Heart left ventricle (tissue), 16 donors: Measurements from ENCODE around the gene STK11. TPM values are rescaled to one million over a fixed set of nuclear protein-coding genes. Genes with fewer than 3 reads are reported as not detected.

Source experiments
- ATAC-seq, 4 donors: fragments of 200-7000 bp; cut with Tn5 transposase; one replicate each; pipeline ENCODE4 v1.9.1; 2020 to 2022; ENCODE audit warnings: moderate library complexity in 4 of 4, mild to moderate bottlenecking in 3 of 4, moderate number of reproducible peaks in 1 of 4
- DNase-seq, 5 donors: peaks; one replicate each; pipeline ENCODE4 v3.0.0-alpha.2; 2020
- H3K27ac ChIP-seq, 12 donors: fragments of 200-600 bp; sonication (generic) in 4 of 12; one replicate each; pipeline versions ENCODE4 v1.5.0 to v1.8.0; 2016 to 2022; ENCODE audit warnings: mild to moderate bottlenecking in 2 of 12
- H3K27me3 ChIP-seq, 9 donors: fragments of 200-600 bp; sonication (generic) in 2 of 9; one replicate each; pipeline versions ENCODE4 v1.5.1 to v1.8.0; 2016 to 2022; ENCODE audit warnings: mild to moderate bottlenecking in 3 of 9
- H3K36me3 ChIP-seq, 9 donors: fragments of 200-600 bp; sonication (generic) in 2 of 9; one replicate each; pipeline versions ENCODE4 v1.5.0 to v1.8.0; 2018 to 2022; ENCODE audit warnings: mild to moderate bottlenecking in 2 of 9
- H3K4me1 ChIP-seq, 12 donors: fragments of 200-600 bp; sonication (generic) in 4 of 12; one replicate each; pipeline versions ENCODE4 v1.5.0 to v1.8.0; 2016 to 2022; ENCODE audit warnings: mild to moderate bottlenecking in 3 of 12
- H3K4me3 ChIP-seq, 12 donors: fragments of 200-600 bp; sonication (generic) in 4 of 12; one replicate each; pipeline versions ENCODE4 v1.5.0 to v1.8.0; 2017 to 2022; ENCODE audit warnings: mild to moderate bottlenecking in 9 of 12, moderate library complexity in 4 of 12
- H3K9me3 ChIP-seq, 12 donors: fragments of 200-600 bp; sonication (generic) in 4 of 12; one replicate each; pipeline versions ENCODE4 v1.5.0 to v1.8.0; 2016 to 2022; ENCODE audit warnings: mild to moderate bottlenecking in 1 of 12
- POLR2A ChIP-seq, 2 donors: fragments of 450-650 bp; IDR thresholded peaks; one replicate each; pipeline ENCODE4 v1.6.1; 2017; ENCODE audit warnings: antibody characterized with exemption in 2 of 2, mild to moderate bottlenecking in 2 of 2, moderate library complexity in 2 of 2
- whole genome bisulfite sequencing, 4 donors: extraction: QIAGEN DNeasy Blood & Tissue Kit in 2 of 4; methylation state at CpG; one replicate each; pipeline versions ENCODE4 v1.1.5 to v1.1.7; 2013 to 2018; 5-methylcytosine and 5-hydroxymethylcytosine counted together
- intact Hi-C, 10 donors: fragments of 100-400 bp; cut with DNase I; formaldehyde crosslinking; loops; one replicate each; pipeline versions ENCODE4 v1.11.1 to v1.14.2; 2022
- polyA plus RNA-seq, 2 donors: library from polyadenylated mRNA; stranded (reverse); fragments of 200-250 nt; gene quantifications; one replicate each; pipeline ENCODE4 v1.2.3, GENCODE V29; 2013
- total RNA-seq, 9 donors: library from RNA; depleted of rRNA in 2 of 9; stranded (reverse); fragments of >200 nt in 2 of 9; fragmentation: NEBNext Ultra II Directional in 3 of 9; extraction: Animal tissue kit (Norgen Biotek cat#: 25700) in 3 of 9; gene quantifications; one replicate each; pipeline versions ENCODE4 v1.1.0 to v1.2.4, GENCODE V29; 2016 to 2023
- TF ChIP-seq, protein P1 (sequence below), 12 donors: fragments of 200-600 bp; sonication (generic) in 4 of 12; IDR thresholded peaks; one replicate each; pipeline versions ENCODE4 v1.5.0 to v1.8.0; 2018 to 2022; ENCODE audit warnings: antibody characterized with exemption in 12 of 12, mild to moderate bottlenecking in 5 of 12
- donor health status: ischemic (EF 13 %, LVEDD 7.1; RV severe dilation, severe dysfunction).
- donor health status: healthy with polysubstance abuse.
- donor health status: DM: no; HTN: yes; CAD: no.
- donor health status: DM: no; HTN: no; CAD: no.
- donor health status: ischemic (EF 25% LVEDD 6.9; RV normal size, moderate dysfunction).
- donor health status: ischemic (EF 25% LVEDD 5.7; RV mildly dilated, moderate dysfunction).
- donor health status: healthy.
- donor health status: DM: yes; HTN: yes; CAD: no.
- donor health status: ischemic (EF 35%, LVEDD 5.7; RV mildly dilated, moderate dysfunction).
- donor health status: nonischemic (EF 11% LVEDD 7.7; RV severe dilation, severe dysfunction).
- donor health status: DM: yes; HTN: yes; CAD: no.
- donor health status: PGD.
- donor health status: ischemic (EF 29% LVEDD 5.4; RV normal size, mild dysfunction).
- donor health status: nonischemic (EF 23%, LVEDD 6.1; RV moderate dilation, normal function).

STK11 gene
- total and polyA plus RNA-seq, 11 donors = 44.7 to 92.0 (median 50.7) TPM

DNA sequence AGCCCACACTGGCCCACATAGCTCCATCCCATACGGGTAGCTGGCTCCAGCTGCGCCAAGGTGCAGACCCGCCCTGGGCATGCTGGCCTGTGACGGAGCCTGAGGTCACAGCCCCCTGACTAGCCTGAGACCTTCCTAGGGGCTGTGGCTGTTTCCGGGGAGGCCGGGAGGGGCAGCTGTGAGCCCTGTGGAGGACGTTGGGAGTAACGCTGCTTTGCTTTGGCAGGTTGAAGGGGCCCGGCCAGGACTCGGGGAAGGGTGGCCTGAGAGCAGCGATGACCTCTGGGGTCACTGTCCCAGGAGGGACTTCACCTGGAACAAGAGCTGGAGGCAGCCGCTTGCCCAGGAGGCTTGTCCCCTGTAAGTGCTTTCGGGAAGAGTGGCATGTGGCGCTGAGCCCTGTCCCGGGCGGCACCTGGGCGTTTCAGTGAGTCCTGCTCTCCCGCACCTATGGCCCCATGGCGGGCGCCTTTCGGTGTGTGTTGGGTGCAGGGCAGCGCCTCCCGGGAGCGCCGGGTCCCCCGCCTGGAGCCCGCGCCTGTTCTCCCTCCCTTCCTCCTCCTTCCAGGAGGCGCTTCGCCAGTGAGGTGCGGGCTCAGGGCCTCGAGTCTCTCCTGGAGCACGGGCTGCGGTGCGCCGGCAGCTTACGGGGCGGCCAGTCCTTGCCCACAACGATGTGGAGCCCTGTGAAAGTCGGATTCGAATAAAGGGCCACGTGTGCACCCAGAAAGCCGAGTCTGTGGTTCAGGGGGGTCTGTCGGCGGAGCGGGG lies 68.7 kb downstream of the STK11 start:
- Histone ChIP-seq H3K36me3 (peaks cover 2 to 75% (median 59%) of the 10 kb centered on the region in 9 donors), H3K27me3 (no peaks in the 10 kb centered on the region), H3K4me1 (peaks cover 8 to 71% (median 64%) of the 10 kb centered on the region in 12 donors), H3K4me3 (peak overlapping the region in 10 of 12 donors; percentile 58 to 98 (median 78)), H3K27ac (peak overlapping the region; percentile 86 to 100 (median 98)), H3K9me3 (no peaks in the 10 kb centered on the region)
- DNase-seq (peak in 1 of 5 donors; percentile 54), ATAC-seq (no peak)
- 71 to 81% (median 76%) methylated on average over 30 to 46 of the region's 46 CpGs for WGBS, 4 donors
- TF ChIP-seq, protein P1, sequence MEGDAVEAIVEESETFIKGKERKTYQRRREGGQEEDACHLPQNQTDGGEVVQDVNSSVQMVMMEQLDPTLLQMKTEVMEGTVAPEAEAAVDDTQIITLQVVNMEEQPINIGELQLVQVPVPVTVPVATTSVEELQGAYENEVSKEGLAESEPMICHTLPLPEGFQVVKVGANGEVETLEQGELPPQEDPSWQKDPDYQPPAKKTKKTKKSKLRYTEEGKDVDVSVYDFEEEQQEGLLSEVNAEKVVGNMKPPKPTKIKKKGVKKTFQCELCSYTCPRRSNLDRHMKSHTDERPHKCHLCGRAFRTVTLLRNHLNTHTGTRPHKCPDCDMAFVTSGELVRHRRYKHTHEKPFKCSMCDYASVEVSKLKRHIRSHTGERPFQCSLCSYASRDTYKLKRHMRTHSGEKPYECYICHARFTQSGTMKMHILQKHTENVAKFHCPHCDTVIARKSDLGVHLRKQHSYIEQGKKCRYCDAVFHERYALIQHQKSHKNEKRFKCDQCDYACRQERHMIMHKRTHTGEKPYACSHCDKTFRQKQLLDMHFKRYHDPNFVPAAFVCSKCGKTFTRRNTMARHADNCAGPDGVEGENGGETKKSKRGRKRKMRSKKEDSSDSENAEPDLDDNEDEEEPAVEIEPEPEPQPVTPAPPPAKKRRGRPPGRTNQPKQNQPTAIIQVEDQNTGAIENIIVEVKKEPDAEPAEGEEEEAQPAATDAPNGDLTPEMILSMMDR (IDR thresholded peaks at IDR 0.05) = no peak
- no peak for TF ChIP-seq POLR2A (IDR thresholded peaks at IDR 0.05)
- intact Hi-C loops = loop anchor here in 6 of 10 donors (5.0 to 10.0 kb wide), 7 partner anchors 81 to 781 kb away; partner anchors contain the start of genes DAZAP1 (in 2 of the 6), GAMT (in 2 of the 6), ADAMTSL5 (in 1 of the 6) and GPX4 (in 1 of the 6)

DNA sequence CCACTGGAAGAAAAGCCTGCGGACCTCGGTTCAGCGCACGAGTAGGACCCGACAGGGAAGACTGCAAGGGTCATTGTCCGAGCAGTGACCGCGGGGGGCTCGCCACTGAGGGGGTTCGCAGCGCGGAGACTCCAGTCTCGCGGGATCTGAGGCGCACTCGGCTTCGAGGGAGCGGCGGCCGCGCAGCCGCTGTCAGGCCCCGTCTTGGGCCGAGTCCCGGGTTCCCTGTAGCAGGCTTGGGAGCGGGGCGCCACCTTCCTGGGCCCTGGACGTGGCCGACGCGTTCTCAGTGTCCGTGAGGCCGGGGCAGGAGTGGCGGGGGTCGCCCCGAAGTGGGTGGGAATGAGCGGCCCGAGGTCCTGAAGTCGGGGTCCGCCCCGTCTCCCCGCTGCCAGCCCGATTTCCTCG lies 69.3 kb downstream of the STK11 start:
- peak in 3 of 5 donors; percentile 42 to 51 (median 44) for DNase-seq
- Histone ChIP-seq H3K27me3 (no peaks in the 10 kb centered on the region), H3K36me3 (peaks cover 2 to 81% (median 62%) of the 10 kb centered on the region in 9 donors), H3K27ac (peak overlapping the region; percentile 86 to 100 (median 98)), H3K4me1 (peaks cover 8 to 72% (median 64%) of the 10 kb centered on the region in 12 donors), H3K4me3 (peak overlapping the region; percentile 48 to 98 (median 73)), H3K9me3 (no peaks in the 10 kb centered on the region)
- ATAC-seq = peak in 2 of 4 donors; percentile 0 to 1
- intact Hi-C loops = loop anchor here in 7 of 10 donors (5.0 to 10.0 kb wide), 11 partner anchors 80 to 780 kb away; partner anchors contain the start of genes GAMT (in 3 of the 7), DAZAP1 (in 2 of the 7), NDUFS7 (in 2 of the 7) and ADAMTSL5 (in 1 of the 7)
- 22 to 35% (median 24%) methylated on average over 33 to 44 of the region's 44 CpGs for WGBS, 4 donors
- TF ChIP-seq, protein P1 (IDR thresholded peaks at IDR 0.05) = no peak
- no peak for TF ChIP-seq POLR2A (IDR thresholded peaks at IDR 0.05)

DNA sequence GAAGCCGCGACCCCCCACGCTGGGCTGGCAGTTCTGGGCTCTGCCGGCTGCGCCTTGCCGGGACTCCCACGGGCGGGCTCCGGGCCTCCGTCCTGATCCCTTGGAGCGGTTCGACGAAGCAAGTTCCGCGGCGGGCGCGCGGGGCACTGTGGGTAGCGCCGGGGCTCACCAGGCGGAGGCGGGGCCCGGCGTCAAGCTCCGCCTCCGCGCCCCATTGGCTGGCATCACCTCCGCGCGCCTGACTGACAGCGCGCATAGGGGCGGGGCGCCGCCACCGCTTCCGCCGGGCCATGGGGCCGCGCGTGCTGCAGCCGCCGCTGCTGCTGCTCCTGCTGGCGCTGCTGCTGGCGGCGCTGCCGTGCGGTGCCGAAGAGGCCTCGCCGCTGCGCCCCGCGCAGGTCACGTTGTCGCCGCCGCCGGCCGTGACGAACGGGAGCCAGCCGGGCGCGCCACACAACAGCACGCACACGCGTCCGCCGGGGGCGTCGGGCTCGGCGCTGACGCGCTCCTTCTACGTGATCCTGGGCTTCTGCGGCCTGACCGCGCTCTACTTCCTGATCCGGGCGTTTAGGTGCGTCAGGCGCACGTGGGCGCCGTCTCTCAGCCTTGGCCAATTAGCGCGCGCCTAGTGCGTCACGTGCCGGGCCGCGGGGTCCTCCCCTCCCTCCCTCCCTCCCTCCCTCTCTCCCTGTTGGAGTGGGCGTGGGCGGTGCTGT lies 69.8 kb downstream of the STK11 start, which contains the start of gene FAM174C:
Gene FAM174C (plus strand): TSS at position 271 of the 716 bp plus-strand sequence. CDS start 20 bp downstream, at position 291.
- Histone ChIP-seq H3K27me3 (no peaks in the 10 kb centered on the region), H3K27ac (peak within 1 kb of the TSS; percentile 86 to 100 (median 98)), H3K4me1 (peaks cover 8 to 70% (median 59%) of the 10 kb centered on the region in 12 donors), H3K4me3 (peak within 1 kb of the TSS; percentile 48 to 98 (median 73)), H3K36me3 (peaks cover 2 to 80% (median 60%) of the 10 kb centered on the region in 9 donors), H3K9me3 (no peaks in the 10 kb centered on the region)
- WGBS, 4 donors = 0 to 1% (median 0%) methylated on average over 45 to 98 of the region's 98 CpGs
- DNase-seq (peak; percentile 95 to 97 (median 97)), ATAC-seq (peak; percentile 51 to 86 (median 82))
- intact Hi-C loops = loop anchor here in 7 of 10 donors (5.0 to 10.0 kb wide), 10 partner anchors 79 to 779 kb away; partner anchors contain the start of genes GAMT (in 3 of the 7), DAZAP1 (in 2 of the 7), NDUFS7 (in 2 of the 7) and ADAMTSL5 (in 1 of the 7)
- TF ChIP-seq, protein P1 (IDR thresholded peaks at IDR 0.05) = no peak
- TF ChIP-seq POLR2A (IDR thresholded peaks at IDR 0.05) = peak in 1 of 2 donors; percentile 80
